HFF-Myc (cell line): Measurements from ENCODE around the gene NUP210.

Experiments
- DNase-seq: peaks from one replicate; pipeline ENCODE4 v3.0.0-alpha.2; 2011; ENCODE audit warnings: low read depth; ENCODE audit errors: extremely low read depth
- H3K4me3 ChIP-seq: replicated peaks from 2 replicates; pipeline ENCODE4 v1.5.1; 2011; ENCODE audit warnings: low read depth, mild to moderate bottlenecking, control low read depth, low read length
- CTCF ChIP-seq: IDR thresholded peaks from 2 replicates; pipeline ENCODE4 v1.5.1; 2012; ENCODE audit warnings: mild to moderate bottlenecking, low read depth, low read length, control low read depth; ENCODE audit errors: missing control alignments

NUP210 gene

DNA sequence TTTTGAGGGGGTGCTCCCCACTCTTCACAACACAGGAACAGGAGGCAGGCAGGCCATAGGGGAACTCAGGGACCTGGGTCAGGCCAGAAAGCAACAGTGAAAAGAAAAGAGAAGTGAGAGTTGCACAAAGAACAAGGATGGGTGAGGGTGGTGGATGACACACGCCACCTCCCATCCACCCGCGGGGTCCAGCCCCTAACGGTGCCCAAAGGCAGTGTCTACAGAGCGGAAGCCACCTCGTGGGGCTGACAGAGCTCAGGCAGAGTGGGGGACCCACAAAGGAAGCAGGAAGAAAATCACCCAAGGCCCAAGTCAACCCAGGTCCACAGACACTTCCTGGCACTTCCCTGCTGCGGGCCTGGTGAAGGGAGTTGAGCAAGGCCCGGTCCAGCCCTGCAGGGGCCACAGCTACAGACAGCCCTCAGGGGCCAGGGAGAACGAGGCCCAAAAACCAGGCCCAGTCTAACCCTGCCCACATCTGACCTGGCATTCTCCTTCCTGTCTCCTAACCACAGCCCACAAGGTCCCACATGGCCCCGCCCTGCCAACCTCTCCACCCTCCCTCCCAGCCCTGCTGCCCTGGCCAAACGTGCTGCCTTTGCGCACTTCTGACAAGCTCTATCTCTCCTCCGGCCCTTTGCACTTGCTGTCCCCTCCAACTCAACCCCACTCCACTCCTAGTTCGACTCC is 5.9 kb downstream of the NUP210 start:
- TF ChIP-seq CTCF = no peak
- no peak for DNase-seq
- H3K4me3 ChIP-seq = no peak overlapping the region

DNA sequence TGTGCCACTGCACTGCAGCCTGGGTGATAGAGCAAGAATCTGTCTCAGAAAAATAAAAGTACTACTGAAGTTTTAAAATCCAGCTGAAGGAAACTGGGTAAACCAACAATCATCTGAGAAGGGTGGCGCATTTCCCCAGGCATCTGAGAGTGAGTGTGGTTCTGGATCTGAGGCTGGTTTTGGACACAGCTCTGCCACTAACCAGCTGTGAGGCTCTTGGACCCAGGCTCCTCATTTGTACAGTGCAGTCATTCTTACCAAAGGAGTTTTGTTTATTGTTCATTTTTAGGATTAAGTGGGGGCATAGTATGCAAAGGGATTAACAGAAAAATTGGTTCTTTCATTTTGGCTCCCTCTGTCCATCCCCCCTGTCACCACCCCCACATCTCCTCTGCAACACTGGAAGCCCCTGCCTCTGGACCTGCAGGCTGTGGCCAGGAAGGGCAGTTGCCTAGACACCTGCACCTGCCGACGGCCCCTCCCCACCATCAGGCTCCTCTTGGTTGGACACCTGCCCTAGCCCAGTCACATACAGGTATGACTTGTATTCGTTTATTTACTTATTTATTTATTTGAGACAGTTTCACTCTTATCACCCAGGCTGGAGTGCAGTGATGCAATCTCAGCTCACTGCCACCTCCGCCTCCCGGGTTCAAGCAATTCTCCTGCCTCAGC is 8.8 kb downstream of the NUP210 start:
- no peak overlapping the region for H3K4me3 ChIP-seq
- no peak for DNase-seq
- TF ChIP-seq CTCF = no peak

GRCh38 chr3:13408890-13409289 is 11.2 kb downstream of the NUP210 start:
- no peak for DNase-seq
- no peak overlapping the region for H3K4me3 ChIP-seq
- TF ChIP-seq CTCF = no peak

- no peak for DNase-seq
- TF ChIP-seq CTCF = no peak
- H3K4me3 ChIP-seq = no peak overlapping the region
Observed at GRCh38 chr3:13407926-13408325, 12.2 kb downstream of the NUP210 start.

DNA sequence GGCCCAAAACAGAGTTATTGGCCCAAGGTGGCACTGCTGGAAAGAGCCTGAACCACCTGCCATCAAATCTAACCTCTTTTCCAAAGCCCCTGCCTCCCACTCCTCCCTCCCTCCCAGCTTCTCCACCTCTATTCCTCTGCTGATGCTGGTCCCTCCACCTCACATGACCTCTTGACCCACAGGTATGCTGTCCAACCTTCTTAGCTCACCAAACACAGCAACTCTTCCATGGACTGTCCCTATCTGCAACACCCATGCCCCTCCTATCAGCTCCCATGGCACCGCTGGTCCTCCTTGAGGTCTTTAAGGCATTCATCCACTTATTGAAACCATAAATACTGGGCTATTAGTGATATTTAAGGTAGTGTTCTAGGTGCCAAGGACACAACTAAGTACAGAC is 12.6 kb downstream of the NUP210 start:
- DNase-seq = no peak
- H3K4me3 ChIP-seq = no peak overlapping the region
- TF ChIP-seq CTCF = no peak

- H3K4me3 ChIP-seq = no peak overlapping the region
- DNase-seq = no peak
- no peak for TF ChIP-seq CTCF
Observed at GRCh38 chr3:13406190-13406589, 13.9 kb downstream of the NUP210 start.
